Spleen (tissue), 7 donors: ENCODE data around the gene BBX.

ENCODE experiments used
- POLR2A ChIP-seq, 3 donors: fragments of 450-650 bp; IDR thresholded peaks; one replicate each; pipeline ENCODE4 v1.5.1; 2017; ENCODE audit warnings: antibody characterized with exemption in 3 of 3, mild to moderate bottlenecking in 1 of 3
- POLR2AphosphoS5 ChIP-seq, 3 donors: sonication (generic); formaldehyde crosslinking; IDR thresholded peaks; one replicate each; pipeline ENCODE4 v1.5.1; 2017; ENCODE audit warnings: antibody characterized with exemption in 3 of 3
- TF ChIP-seq, protein P1 (sequence below), 11 experiments: fragments of 200-600 bp in 7 of 11; fragments of 450-650 bp in 4 of 11; sonication (generic) in 4 of 11; IDR thresholded peaks in 8 of 11; conservative IDR thresholded peaks in 3 of 11; 1 replicate in 7 of 11; 2 replicates in 4 of 11; pipeline versions ENCODE4 v1.4.0 to v1.8.0; 2016 to 2021; ENCODE audit warnings: antibody characterized with exemption in 11 of 11, inconsistent platforms in 4 of 11, mild to moderate bottlenecking in 1 of 11
- donor health status: DM: no; HTN: no; CAD: no; lungs with moderate emphysema.
- donor health status: DM: no; HTN: no; CAD: no.
- donor health status: DM: no; HTN: no; CAD: no.

DNA sequence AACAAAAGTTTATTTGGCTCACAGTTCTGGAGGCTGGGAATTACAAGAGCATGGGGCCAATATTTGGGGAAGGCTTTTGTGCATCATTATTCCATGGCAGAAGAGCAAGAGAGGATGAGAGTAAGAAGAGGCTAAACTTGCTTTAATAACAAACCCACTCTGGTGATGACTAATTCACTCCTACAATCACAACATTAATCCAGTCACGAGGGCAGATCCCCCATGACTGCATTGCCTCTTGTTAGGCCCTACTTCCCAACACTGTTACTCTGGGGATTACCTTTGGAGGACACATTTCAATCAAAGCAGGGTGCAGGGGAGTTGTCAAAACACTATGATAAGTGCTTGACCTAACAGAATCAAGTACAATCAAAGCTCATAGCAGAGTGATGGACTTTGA, 181.7 kb downstream of the BBX start:
- TF ChIP-seq, protein P1, sequence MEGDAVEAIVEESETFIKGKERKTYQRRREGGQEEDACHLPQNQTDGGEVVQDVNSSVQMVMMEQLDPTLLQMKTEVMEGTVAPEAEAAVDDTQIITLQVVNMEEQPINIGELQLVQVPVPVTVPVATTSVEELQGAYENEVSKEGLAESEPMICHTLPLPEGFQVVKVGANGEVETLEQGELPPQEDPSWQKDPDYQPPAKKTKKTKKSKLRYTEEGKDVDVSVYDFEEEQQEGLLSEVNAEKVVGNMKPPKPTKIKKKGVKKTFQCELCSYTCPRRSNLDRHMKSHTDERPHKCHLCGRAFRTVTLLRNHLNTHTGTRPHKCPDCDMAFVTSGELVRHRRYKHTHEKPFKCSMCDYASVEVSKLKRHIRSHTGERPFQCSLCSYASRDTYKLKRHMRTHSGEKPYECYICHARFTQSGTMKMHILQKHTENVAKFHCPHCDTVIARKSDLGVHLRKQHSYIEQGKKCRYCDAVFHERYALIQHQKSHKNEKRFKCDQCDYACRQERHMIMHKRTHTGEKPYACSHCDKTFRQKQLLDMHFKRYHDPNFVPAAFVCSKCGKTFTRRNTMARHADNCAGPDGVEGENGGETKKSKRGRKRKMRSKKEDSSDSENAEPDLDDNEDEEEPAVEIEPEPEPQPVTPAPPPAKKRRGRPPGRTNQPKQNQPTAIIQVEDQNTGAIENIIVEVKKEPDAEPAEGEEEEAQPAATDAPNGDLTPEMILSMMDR (IDR thresholded peaks at IDR 0.05 in 8 of 11, conservative IDR thresholded peaks at IDR 0.05 in 3 of 11), result no peak
- TF ChIP-seq POLR2AphosphoS5 (IDR thresholded peaks at IDR 0.05) (no peak), POLR2A (IDR thresholded peaks at IDR 0.05) (no peak)
